Effector memory CD4-positive, alpha-beta T cell (primary cell): ENCODE results near the gene DHRS7.
A peak's percentile ranks its signal among the peaks of the same experiment; 100 is the strongest.

Source experiments
- DNase-seq, 3 donors: peaks; one replicate each; pipeline ENCODE4 v3.0.0-alpha.2; 2020
- H3K27ac ChIP-seq: 2 replicates; pipeline ENCODE4 v1.7.0; 2013; ENCODE audit warnings: mild to moderate bottlenecking, low read length, moderate library complexity; ENCODE audit not compliant: insufficient read depth, poor library complexity, severe bottlenecking
- H3K27me3 ChIP-seq: replicated peaks from 2 replicates; pipeline ENCODE4 v1.7.0; 2013; ENCODE audit warnings: mild to moderate bottlenecking, low read length; ENCODE audit not compliant: insufficient read depth, control insufficient read depth, poor library complexity, severe bottlenecking
- H3K36me3 ChIP-seq: 2 replicates; pipeline ENCODE4 v1.7.0; 2013; ENCODE audit warnings: mild to moderate bottlenecking, low read length, moderate library complexity; ENCODE audit not compliant: control insufficient read depth, insufficient read depth
- H3K4me1 ChIP-seq: 2 replicates; pipeline ENCODE4 v1.7.0; 2013; ENCODE audit warnings: low read length, mild to moderate bottlenecking; ENCODE audit not compliant: control insufficient read depth, insufficient read depth, poor library complexity, severe bottlenecking
- H3K4me3 ChIP-seq: 2 replicates; pipeline ENCODE4 v1.7.0; 2013; ENCODE audit warnings: low read length, low read depth, mild to moderate bottlenecking; ENCODE audit not compliant: insufficient read depth, poor library complexity, severe bottlenecking
- H3K9me3 ChIP-seq: 2 replicates; pipeline ENCODE4 v1.7.0; 2013; ENCODE audit warnings: mild to moderate bottlenecking, low read length, moderate library complexity; ENCODE audit not compliant: control insufficient read depth

DHRS7 gene

GRCh38 chr14:60153991-60154390 is 11.2 kb downstream of the DHRS7 start:
- Histone ChIP-seq H3K27ac (peak overlapping the region; percentile 57), H3K27me3 (no peaks in the 10 kb centered on the region), H3K4me1 (peaks cover 29% of the 10 kb centered on the region), H3K9me3 (no peaks in the 10 kb centered on the region), H3K4me3 (no peak overlapping the region), H3K36me3 (peaks cover 23% of the 10 kb centered on the region)
- no peak for DNase-seq

GRCh38 chr14:60151715-60152114 is 13.5 kb downstream of the DHRS7 start:
- H3K4me3 ChIP-seq = no peak overlapping the region
- H3K27me3 ChIP-seq = no peaks in the 10 kb centered on the region
- H3K27ac ChIP-seq = peak overlapping the region; percentile 67
- H3K9me3 ChIP-seq = no peaks in the 10 kb centered on the region
- peaks cover 29% of the 10 kb centered on the region for H3K4me1 ChIP-seq
- DNase-seq = peak; percentile 54 to 58 (median 56)
- peaks cover 33% of the 10 kb centered on the region for H3K36me3 ChIP-seq

- Histone ChIP-seq H3K36me3 (no peaks in the 10 kb centered on the region), H3K9me3 (no peaks in the 10 kb centered on the region), H3K27ac (no peak overlapping the region), H3K27me3 (no peaks in the 10 kb centered on the region), H3K4me1 (no peaks in the 10 kb centered on the region), H3K4me3 (no peak overlapping the region)
- DNase-seq = no peak
Measured at GRCh38 chr14:60134702-60135101, 30.5 kb downstream of the DHRS7 start.

- no peak overlapping the region for H3K27ac ChIP-seq
- DNase-seq = no peak
Measured at GRCh38 chr14:60133487-60133886, 31.7 kb downstream of the DHRS7 start.

GRCh38 chr14:60125918-60126317 is 39.3 kb downstream of the DHRS7 start:
- no peak for DNase-seq
- no peak overlapping the region for H3K27ac ChIP-seq
- peaks cover 58% of the 10 kb centered on the region for H3K36me3 ChIP-seq
- no peaks in the 10 kb centered on the region for H3K4me1 ChIP-seq
- H3K9me3 ChIP-seq = no peaks in the 10 kb centered on the region
- no peaks in the 10 kb centered on the region for H3K27me3 ChIP-seq
- no peak overlapping the region for H3K4me3 ChIP-seq

More at GRCh38 chr14:60133487-60133886, 31.7 kb downstream of the DHRS7 start:
- Histone ChIP-seq H3K4me1 (no peaks in the 10 kb centered on the region), H3K27me3 (no peaks in the 10 kb centered on the region), H3K4me3 (no peak overlapping the region), H3K36me3 (no peaks in the 10 kb centered on the region), H3K9me3 (no peaks in the 10 kb centered on the region)

- no peaks in the 10 kb centered on the region for H3K27me3 ChIP-seq
- no peak overlapping the region for H3K4me3 ChIP-seq
- DNase-seq = no peak
- no peaks in the 10 kb centered on the region for H3K4me1 ChIP-seq
- peaks cover 30% of the 10 kb centered on the region for H3K36me3 ChIP-seq
- H3K27ac ChIP-seq = no peak overlapping the region
- no peaks in the 10 kb centered on the region for H3K9me3 ChIP-seq
Measured at GRCh38 chr14:60116181-60116580, 49.0 kb downstream of the DHRS7 start.

GRCh38 chr14:60114881-60115280 is 50.3 kb downstream of the DHRS7 start:
- Histone ChIP-seq H3K27me3 (no peaks in the 10 kb centered on the region), H3K4me3 (no peak overlapping the region), H3K27ac (no peak overlapping the region), H3K4me1 (no peaks in the 10 kb centered on the region), H3K36me3 (peaks cover 20% of the 10 kb centered on the region), H3K9me3 (no peaks in the 10 kb centered on the region)
- DNase-seq = no peak

- peaks cover 16% of the 10 kb centered on the region for H3K36me3 ChIP-seq
- H3K4me1 ChIP-seq = no peaks in the 10 kb centered on the region
- no peak for DNase-seq
- H3K4me3 ChIP-seq = no peak overlapping the region
- H3K27ac ChIP-seq = no peak overlapping the region
- no peaks in the 10 kb centered on the region for H3K27me3 ChIP-seq
- no peaks in the 10 kb centered on the region for H3K9me3 ChIP-seq
Measured at GRCh38 chr14:60111732-60112131, 53.5 kb downstream of the DHRS7 start.

GRCh38 chr14:60107477-60107876 is 57.7 kb downstream of the DHRS7 start:
- H3K27ac ChIP-seq = no peak overlapping the region
- no peaks in the 10 kb centered on the region for H3K27me3 ChIP-seq
- DNase-seq = no peak
- no peaks in the 10 kb centered on the region for H3K9me3 ChIP-seq
- no peaks in the 10 kb centered on the region for H3K4me1 ChIP-seq
- H3K4me3 ChIP-seq = no peak overlapping the region
- H3K36me3 ChIP-seq = peaks cover 5% of the 10 kb centered on the region

- no peaks in the 10 kb centered on the region for H3K27me3 ChIP-seq
- H3K36me3 ChIP-seq = peaks cover 5% of the 10 kb centered on the region
- H3K27ac ChIP-seq = no peak overlapping the region
- H3K4me3 ChIP-seq = no peak overlapping the region
- no peaks in the 10 kb centered on the region for H3K9me3 ChIP-seq
- no peak for DNase-seq
- H3K4me1 ChIP-seq = no peaks in the 10 kb centered on the region
Measured at GRCh38 chr14:60106339-60106738, 58.9 kb downstream of the DHRS7 start.

GRCh38 chr14:60102389-60102788 is 62.8 kb downstream of the DHRS7 start:
- H3K9me3 ChIP-seq = no peaks in the 10 kb centered on the region
- H3K4me3 ChIP-seq = no peak overlapping the region
- H3K4me1 ChIP-seq = no peaks in the 10 kb centered on the region
- no peak overlapping the region for H3K27ac ChIP-seq
- H3K27me3 ChIP-seq = no peaks in the 10 kb centered on the region
- H3K36me3 ChIP-seq = no peaks in the 10 kb centered on the region
- DNase-seq = no peak
